ENCODE results near the gene METAP2.

The METAP2 gene

GRCh38 chr12:95511977-95512376 lies 38.0 kb downstream of the METAP2 start:
- DNase-seq (ENCODE audit: low read depth, low spot score): no peak

DNA sequence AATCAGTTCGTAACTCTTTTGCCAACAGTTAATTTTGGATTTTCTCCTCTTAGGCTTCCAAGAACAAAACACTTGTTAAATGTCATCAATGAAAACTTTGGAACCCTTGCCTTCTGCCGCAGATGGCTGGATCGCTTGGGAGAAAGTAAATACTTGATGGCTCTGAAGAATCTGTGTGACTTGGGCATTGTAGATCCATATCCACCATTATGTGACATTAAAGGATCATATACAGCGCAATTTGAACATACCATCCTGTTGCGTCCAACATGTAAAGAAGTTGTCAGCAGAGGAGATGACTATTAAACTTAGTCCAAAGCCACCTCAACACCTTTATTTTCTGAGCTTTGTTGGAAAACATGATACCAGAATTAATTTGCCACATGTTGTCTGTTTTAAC lies 39.6 kb downstream of the METAP2 start:
- no peak for DNase-seq (ENCODE audit: low read depth, low spot score)

GRCh38 chr12:95515197-95515596 lies 41.2 kb downstream of the METAP2 start:
- no peak for DNase-seq (ENCODE audit: low read depth, low spot score)

DNA sequence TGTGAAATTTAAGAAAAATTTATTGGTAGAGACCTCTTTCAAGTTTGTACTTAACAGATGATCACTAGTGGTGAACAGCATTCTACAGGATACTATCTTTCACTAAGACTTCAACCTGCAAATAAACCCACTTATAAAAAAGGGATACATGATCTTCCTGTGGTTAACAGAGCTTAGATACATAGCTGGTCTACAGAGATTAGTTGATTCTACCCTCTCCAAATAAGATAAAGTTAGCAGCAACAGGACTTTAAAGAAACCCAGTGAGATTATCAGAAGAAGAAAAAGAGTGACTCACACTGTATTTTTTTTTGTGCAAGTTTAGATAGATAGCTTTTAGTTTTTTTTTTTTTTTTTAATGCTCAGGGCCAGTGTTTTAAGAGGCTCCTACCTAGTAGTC lies 42.8 kb downstream of the METAP2 start:
- no peak for DNase-seq (ENCODE audit: low read depth, low spot score)

- no peak for DNase-seq (ENCODE audit: low read depth, low spot score)
Observed at GRCh38 chr12:95517246-95517645, 43.3 kb downstream of the METAP2 start.

GRCh38 chr12:95518944-95519343 lies 45.0 kb downstream of the METAP2 start:
- no peak for DNase-seq (ENCODE audit: low read depth, low spot score)

DNA sequence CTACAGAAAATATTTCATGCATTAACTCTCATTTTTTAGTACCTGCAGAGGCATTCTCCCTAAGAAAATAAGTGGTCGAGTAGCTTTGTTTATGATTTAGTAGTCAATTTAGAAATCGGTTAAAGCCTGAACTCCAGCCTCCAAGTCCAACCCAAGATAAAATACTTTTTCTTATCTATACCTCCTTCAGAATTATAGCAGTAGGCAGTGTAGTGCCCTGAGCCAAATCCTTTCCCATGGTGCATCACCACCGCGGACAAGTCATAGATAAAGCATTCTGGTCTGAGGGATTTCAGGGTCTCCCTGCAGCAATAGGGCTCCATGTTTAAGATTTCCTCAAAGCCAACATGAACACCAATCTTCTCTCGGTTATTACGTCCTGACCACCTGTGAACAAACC lies 46.9 kb downstream of the METAP2 start:
- DNase-seq (ENCODE audit: low read depth, low spot score): no peak

DNA sequence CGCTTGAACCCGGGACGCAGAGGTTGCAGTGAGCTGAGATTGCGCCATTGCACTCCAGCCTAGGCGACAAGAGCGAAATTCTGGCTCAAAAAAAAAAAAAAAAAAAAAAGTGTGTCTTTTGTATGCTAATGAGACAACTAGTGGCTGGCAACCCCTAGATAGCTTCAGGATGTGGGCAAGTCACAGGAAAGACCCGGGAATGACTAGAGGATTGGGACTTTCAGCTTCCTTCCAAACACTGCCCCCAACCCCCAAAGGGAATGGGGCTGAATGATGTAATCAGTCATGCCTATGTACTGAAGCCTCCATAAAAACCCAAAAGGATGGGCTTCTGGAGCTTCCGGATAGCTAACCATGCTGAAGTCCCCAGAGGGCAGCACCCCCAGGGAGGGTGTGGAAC lies 48.7 kb downstream of the METAP2 start:
- DNase-seq (ENCODE audit: low read depth, low spot score): no peak

DNA sequence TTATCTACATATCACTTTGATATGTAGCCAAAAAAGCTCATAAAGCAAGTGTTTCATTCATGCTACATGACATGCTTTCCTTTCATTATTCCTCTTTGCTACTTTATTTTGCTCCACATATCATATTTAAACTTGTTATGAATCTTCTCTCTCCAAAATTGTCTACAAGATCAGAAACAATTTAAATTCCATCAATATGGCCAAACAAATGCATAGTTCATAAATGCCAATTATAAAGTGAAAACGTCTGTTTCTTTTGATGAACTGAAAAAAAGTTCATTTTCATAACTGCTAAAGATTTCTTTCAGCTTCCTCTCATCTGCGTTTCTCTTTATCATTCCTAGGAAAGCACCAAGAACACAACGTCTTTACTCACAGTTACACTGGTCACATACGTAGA lies 54.5 kb downstream of the METAP2 start:
- no peak for DNase-seq (ENCODE audit: low read depth, low spot score)

- no peak for DNase-seq (ENCODE audit: low read depth, low spot score)
Observed at GRCh38 chr12:95529693-95530225, 55.8 kb downstream of the METAP2 start.

DNA sequence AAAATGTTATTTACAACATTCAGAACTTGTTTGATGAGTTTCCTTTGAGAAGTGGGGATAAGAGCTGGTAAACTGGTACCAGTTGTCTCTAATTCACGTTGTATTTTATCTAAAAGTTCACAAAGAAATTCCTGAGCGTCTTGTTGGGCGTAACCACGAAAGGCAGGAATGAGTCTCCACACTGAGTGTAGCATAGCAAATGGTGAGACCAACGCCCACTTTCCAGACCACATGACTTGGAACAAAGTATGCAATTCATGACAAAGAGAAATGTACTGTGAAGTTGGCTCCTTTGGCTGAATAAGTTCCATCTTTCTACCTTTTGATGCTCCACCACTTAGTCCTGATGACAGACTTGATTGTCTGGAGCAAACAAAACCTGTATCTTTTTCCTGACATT lies 58.9 kb downstream of the METAP2 start:
- DNase-seq (ENCODE audit: low read depth, low spot score): no peak

DNA sequence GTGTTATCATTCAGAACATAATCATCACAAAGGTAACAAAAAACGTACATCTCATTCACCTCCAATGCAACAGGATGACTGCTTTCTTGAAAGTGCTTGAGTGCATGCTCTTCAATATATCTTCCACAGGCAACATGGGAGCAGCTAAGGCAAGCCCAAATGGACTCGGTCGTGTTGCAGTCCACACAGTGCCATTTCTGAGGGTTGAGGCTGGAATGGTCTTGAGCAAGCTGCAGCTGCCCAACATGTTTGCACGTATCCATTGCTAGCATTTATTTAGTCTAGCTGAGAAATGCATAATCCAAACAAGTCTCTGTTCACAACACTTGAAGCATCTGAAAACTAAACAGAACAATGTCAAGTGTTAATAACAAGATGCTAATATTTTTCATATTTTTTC lies 60.0 kb downstream of the METAP2 start:
- no peak for DNase-seq (ENCODE audit: low read depth, low spot score)

- DNase-seq (ENCODE audit: low read depth, low spot score): no peak
Observed at GRCh38 chr12:95538006-95538405, 64.1 kb downstream of the METAP2 start.

GRCh38 chr12:95538656-95539055 lies 64.7 kb downstream of the METAP2 start:
- DNase-seq (ENCODE audit: low read depth, low spot score): no peak

DNA sequence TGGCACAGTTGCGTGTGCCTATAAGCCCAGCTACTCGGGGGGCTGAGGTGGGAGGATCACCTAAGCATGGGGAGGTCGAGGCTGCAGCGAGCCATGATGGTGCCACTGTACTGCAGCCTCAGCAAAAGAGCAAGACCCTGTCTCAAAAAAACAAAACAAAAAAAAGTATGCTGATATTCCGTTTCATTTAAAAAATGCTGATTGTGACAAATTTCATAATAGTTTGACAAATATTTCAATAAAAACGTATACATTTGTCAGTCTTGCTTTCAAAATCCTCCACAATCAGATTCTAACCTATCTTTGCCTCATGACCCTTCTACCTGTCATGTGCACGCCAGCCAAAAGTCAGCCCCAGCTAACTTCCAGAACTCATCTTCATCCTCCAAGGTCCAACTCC lies 67.5 kb downstream of the METAP2 start:
- DNase-seq (ENCODE audit: low read depth, low spot score): no peak

GRCh38 chr12:95543305-95543704 lies 69.4 kb downstream of the METAP2 start:
- no peak for DNase-seq (ENCODE audit: low read depth, low spot score)

GRCh38 chr12:95544756-95545155 lies 70.8 kb downstream of the METAP2 start:
- DNase-seq (ENCODE audit: low read depth, low spot score): no peak

GRCh38 chr12:95545303-95545702 lies 71.4 kb downstream of the METAP2 start:
- no peak for DNase-seq (ENCODE audit: low read depth, low spot score)

DNA sequence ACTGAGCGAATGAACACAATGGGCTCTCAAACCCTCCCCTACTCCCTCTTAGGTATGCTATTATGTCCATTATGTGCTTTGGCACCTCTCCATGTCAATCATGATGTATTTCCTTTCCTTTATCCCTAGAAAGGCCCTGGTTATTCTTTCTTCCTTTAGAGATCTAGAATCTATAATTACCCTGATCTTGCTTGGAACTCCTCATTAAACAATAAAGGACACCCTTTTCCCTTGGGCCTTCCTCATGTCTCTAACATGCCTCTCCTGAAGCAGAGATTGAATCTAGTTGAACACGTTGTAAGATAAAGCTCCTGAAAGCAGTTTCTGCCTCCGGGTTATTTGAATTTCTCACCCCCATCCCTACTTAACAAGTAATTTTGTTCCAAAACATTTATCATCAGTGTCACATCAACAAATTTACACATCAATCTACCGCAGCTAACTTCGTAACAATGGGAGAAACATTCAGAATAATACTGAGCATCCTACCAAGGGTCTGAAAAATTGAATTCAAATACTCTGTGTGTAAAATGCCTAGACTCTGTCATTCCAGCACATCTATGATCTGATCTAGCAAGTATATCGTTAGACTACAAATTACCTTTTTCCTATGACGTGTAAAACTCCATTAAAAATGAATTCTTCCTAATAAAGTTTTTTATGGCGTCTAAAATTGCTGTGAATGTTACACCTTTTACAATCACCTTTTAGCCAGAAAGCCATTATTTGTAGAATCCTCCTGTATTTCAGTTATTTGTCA lies 72.0 kb downstream of the METAP2 start:
- no peak for DNase-seq (ENCODE audit: low read depth, low spot score)

DNA sequence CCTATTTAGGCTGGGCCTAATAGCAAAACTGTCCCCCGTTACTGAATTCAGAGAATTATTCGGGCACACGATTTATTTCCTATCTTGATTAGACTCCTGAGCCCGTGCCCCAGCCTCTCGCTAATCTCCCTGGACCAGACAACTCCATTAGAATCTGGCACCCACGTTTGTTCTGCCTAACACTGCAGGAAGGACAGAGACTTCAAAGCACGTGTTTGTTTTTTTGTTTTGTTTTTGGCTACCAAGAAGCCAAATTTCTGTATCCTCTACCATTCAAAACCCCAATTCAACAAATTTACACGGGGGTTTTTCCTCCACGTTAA lies 72.5 kb downstream of the METAP2 start:
- DNase-seq (ENCODE audit: low read depth, low spot score): no peak

DNA sequence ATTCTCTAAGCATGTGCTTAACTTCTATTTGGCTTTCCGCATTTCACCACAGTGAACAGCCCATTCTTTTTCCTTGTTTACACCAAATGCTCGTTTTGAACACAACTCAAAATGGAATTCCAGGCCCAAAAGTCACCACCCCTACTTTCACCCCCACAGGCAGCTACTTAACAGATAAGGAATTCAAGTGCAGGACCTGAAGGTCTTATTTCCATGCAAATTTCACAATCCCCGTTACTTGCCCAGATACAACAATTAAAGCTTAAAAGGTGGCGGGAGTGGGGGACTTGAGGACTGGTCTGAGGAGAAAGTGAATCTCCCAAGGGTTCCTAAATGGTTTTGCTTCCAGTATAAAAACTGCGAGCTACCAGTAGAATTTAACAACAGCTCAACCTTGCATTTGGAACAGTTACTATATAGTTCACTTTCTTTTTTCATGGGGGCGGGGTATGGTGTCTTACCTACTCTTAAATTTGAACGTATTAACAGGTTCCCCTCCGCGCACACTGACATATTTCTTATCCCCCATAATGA lies 73.6 kb downstream of the METAP2 start:
- no peak for DNase-seq (ENCODE audit: low read depth, low spot score)

GRCh38 chr12:95548056-95548538 lies 74.1 kb downstream of the METAP2 start:
- no peak for DNase-seq (ENCODE audit: low read depth, low spot score)

Data from iPS DF 19.7 (cell line).